22Rv1 (cell line): ENCODE data around the gene UBL7.

ENCODE experiments used
- H3K27ac ChIP-seq: fragments of 450-650 bp; 2 replicates; pipeline ENCODE4 v1.5.1; 2017
- CTCF ChIP-seq: fragments of 450-650 bp; IDR thresholded peaks from 2 replicates; pipeline ENCODE4 v1.5.1; 2017; ENCODE audit warnings: mild to moderate bottlenecking
- ZFX ChIP-seq: fragments of 450-650 bp; IDR thresholded peaks from 2 replicates; pipeline ENCODE4 v1.6.1; 2017; ENCODE audit warnings: antibody characterized with exemption, borderline replicate concordance

UBL7 gene

GRCh38 chr15:74425630-74426029 lies 35.3 kb downstream of the UBL7 start:
- no peak overlapping the region for H3K27ac ChIP-seq
- no peak for TF ChIP-seq ZFX
- no peak for TF ChIP-seq CTCF

GRCh38 chr15:74424901-74425528 lies 35.9 kb downstream of the UBL7 start:
- no peak overlapping the region for H3K27ac ChIP-seq
- TF ChIP-seq CTCF (no peak), ZFX (no peak)

GRCh38 chr15:74423431-74424257 lies 37.3 kb downstream of the UBL7 start:
- no peak overlapping the region for H3K27ac ChIP-seq
- TF ChIP-seq CTCF (no peak), ZFX (no peak)

GRCh38 chr15:74422652-74423430 lies 38.1 kb downstream of the UBL7 start:
- TF ChIP-seq CTCF: no peak
- no peak for TF ChIP-seq ZFX
- no peak overlapping the region for H3K27ac ChIP-seq

GRCh38 chr15:74422265-74422651 lies 38.7 kb downstream of the UBL7 start:
- TF ChIP-seq ZFX (no peak), CTCF (no peak)
- no peak overlapping the region for H3K27ac ChIP-seq

GRCh38 chr15:74421302-74422245 lies 39.4 kb downstream of the UBL7 start:
- no peak overlapping the region for H3K27ac ChIP-seq
- no peak for TF ChIP-seq ZFX
- no peak for TF ChIP-seq CTCF
